HG02938 (cell line): ENCODE data around the gene JUP.

Source experiments
- ATAC-seq: cut with Tn5 transposase; IDR thresholded peaks from one replicate; pipeline ENCODE4 v1.9.1; 2021; ENCODE audit warnings: mild to moderate bottlenecking, moderate library complexity; ENCODE audit not compliant: unreplicated experiment

JUP gene

GRCh38 chr17:41810659-41811548 is 24.4 kb upstream of the JUP start:
- no peak for ATAC-seq

GRCh38 chr17:41806685-41807445 is 20.4 kb upstream of the JUP start:
- no peak for ATAC-seq

DNA sequence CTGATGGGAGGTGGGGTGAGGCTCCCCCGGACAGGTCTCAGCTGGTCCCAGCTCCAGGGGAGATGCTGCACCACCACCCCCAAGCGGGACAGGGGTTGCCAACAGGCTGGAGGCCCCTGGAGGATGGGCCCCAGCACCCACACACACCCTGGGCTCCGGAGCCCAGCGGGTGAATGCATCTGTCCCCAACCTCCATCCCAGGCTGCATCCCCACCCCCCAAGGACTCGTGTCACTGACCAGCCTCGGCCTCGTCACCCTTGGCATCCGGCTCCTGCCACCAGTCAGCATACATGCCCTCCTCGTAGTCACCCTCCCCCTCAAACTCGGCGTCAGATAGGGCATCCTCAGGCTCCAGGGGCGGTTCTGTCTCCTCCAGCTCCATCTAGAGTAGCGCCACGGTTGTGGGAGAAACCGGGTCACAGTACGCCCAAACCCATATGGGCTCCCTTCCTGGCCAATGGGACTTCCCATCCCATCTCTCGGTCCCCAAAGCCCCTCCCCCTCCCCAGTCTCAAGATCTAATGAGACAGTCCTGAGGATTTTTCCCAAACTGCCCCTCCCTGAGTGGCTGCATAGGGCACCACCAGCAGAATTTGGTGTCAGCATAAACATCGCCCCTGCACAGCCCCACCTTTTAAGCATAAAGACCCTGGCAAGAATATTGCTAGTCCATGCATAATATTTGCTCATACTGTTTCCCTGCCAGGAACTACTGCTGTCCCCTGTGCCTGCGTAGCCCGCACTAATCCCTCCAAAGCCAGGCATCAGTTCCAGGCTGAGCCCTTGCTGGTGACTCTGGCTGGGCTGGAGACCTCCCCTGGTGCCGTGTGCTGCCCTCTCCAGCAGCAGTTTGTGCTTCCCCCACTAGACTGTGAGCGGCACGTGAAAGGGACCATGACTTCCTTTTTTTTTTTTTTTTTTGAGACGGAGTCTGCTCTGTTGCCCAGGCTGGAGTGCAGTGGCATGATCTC is 16.8 kb upstream of the JUP start:
- no peak for ATAC-seq

- ATAC-seq: no peak
These were observed 15.1 kb upstream of the JUP start for GRCh38 chr17:41801374-41802271.

DNA sequence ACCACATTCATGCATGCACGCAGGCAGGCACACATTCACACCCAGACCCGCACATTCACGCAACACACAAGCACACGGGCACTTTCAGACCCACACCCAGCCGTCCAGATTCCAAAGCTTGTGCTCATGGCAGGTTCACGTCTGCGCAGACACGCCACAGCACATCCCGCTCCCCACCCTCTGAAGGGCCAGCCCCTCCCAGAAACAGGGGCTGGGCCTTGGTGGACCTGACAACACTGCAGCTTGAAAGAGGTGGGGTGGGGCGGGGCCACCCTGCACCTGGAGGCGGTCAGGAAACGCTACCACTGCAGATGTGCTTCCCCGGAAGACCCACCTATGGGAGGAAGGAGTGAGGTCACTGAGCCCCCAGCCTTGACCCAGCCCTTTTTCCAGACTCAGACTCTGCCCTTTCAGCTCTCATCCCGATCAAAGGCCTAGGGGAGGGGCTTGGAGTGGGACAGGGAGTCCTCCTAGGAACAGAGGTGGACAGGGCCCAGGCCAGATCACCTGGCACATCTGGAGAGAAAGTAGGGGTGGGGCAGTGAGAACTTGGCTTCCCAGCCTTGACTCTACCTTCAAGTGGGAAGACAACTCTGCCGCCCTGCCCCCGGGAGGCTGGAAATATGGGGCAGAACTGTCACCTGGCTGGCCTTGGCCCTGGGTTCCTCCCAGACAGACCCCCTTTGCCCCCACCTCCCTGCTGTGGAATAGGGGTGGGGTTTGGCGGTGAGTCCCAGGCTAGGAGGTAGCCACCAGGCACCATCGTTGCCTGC is 14.3 kb upstream of the JUP start:
- no peak for ATAC-seq

GRCh38 chr17:41799366-41799765 is 12.9 kb upstream of the JUP start:
- no peak for ATAC-seq

- ATAC-seq: no peak
These were observed 10.9 kb upstream of the JUP start for GRCh38 chr17:41797377-41797776.

GRCh38 chr17:41796121-41796895 is 9.8 kb upstream of the JUP start:
- ATAC-seq: no peak

DNA sequence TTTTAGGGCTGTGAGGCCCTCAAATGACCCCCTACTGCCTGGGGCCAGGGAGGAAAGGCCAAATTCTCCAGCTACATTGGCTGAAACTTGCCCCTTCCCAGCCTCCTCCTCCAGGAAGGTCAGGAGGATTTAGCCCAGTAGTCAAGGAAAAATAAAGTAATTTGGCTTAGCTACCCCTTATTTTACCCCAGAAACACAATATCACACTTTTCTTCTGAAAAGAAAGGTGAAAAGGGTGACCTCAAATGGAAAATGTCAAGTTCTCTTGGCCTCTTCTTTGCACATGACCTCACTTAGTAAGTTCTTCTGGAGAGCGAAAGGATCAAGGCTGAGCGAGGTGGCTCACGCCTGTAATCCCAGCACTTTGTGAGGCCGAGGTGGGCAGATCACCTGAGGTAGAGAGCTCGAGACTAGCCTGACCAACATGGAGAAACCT is 8.0 kb upstream of the JUP start:
- no peak for ATAC-seq

DNA sequence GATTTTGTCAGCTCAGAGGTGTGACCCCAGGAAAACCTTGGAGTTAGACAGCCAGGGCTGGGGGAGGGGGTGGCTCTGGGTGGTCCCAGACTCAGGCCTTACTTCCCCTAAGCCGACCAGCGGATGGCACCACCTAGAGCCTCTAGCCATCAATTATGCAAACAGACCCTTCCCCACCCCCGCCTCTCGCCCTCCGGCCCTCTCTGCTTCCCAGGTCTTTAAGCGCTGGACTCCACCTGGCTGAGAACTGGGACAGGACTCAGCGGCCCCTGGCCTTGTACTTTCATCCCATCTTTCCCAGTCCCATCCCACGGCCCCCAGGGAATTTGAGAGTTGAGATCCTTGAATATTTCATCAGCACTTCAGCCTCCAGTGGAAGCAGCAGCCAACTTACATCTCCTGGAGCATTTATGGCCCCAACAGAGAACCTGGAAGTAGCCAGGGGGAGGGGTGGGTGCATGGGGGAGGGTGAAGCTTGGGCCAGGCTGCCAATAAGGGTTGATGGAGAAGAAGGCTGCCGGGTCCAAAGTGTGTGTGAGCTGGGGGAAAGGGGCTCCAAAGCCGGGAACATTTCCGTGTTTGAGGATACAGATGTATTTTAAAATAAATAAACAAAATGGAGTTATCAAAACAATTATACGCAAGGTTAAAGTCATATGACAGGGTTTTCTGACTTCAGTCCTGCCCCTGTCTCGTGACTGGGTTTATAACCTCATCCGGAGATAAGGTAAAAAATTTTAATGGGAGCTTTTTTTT is 7.5 kb upstream of the JUP start:
- ATAC-seq: no peak

DNA sequence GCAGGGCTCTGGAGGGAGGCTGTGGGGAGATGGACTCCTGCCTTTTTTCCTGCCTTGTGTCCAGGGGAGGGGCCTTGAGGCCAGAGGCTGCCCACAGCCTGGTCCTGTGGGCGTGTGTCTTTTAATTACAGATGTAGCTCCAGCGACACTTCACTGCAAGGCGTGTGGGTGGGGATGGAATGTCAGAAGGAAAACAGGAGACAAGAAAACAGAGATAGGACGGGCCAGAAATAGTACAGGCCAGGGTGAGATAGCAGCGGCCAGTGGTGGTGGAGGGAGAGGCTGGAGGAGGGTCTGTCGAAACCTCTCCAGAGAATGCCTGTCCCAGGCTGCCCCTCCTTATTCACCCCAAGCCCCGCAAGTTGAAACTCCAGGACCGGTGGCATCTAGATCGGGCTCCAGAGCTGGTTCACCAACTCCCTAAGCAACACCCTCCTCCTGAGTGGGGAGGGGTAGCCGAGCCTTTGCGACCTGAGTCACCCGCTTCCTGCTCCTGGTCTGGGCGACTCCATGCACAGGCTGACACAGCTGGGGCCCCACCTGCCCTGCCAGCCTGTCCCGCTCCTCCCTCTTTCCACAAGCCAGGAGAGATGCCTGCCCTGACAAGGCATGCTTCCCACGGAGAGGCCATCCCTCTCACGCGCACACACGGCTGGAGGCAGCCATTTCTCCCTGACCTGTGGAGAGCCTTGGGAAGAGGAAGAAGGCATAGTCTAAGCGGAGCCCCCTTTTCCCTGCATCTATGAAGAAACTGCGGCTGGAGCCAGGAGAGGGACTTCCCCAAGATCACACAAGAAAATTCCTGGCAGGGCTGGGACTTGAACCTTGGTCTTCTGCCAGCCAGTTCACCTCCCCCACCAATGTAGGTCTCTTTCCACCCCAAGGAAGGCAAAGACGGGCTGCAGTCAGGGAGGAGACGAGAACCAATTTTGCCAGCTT is 6.6 kb upstream of the JUP start:
- ATAC-seq: no peak

DNA sequence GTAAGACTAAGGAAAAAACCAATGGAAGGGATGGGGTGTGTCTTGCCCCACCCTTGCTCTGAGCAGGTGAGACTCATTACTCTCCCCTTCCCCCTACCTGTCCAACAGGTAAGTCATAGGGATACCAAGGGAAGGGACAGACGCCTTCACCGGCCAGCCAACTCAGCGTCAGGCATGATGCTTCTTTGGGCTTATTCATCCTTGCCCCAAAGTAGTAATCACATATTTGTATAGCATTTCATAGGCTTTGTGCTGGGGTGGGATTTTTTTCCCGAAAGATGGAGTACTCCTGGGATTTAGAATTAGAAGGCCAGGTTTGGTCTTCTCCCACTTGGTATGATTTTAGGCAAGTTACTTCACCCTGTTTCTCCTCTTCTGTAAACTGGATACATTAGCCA is 509 bp upstream of the JUP start:
- ATAC-seq: no peak

DNA sequence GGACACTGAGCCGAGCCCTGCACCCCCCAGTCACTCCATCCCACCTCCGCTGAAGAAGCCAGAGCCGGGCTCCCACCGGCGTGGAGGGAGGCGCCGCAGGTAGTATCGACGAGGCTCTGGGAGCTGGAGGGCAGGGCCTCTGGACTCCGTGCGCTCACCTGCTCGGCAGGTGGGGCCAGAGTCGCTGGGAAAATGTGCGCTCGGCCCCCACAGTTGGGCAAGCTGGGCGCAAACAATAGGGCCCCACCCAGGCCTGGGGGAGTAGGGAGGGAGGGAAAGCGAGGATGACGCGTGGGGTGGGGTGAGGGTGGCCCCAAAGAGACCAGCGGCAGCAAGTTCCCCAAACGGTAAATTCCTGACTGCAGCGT is 668 bp downstream of the JUP start:
- no peak for ATAC-seq

- ATAC-seq: no peak
These were observed 1.2 kb downstream of the JUP start for GRCh38 chr17:41785091-41785858.

DNA sequence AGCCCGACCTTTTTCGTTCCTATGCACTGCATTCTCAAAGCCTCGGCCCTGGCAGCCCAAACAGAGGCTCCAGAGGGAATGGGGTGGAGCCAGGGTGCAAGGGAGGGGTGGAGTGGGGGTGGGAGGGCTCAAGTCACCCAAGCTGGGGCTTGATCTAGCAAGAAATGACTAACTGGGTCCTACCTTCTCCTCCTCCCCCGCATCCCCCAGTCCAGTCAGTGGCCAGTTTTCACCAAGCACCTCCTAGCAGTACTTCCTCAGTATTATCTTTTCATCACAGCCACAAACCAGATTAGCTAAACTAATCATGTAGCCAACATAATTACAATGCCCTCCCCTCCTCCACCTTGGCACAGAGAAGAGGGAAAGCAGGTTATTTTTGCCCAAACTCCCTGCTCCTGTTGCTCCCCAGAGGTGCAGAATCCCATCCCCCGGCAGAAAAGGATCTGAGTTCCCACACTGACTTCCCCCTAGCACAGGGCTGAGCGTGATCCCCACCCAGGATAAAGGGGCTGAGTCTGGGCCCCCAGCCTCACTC is 2.2 kb downstream of the JUP start:
- no peak for ATAC-seq

- no peak for ATAC-seq
These were observed 4.4 kb downstream of the JUP start for GRCh38 chr17:41782142-41782541.
